Frontal cortex (tissue), 4 donors: ENCODE measurements around the gene ADM2. TPM values are rescaled to one million over a fixed set of nuclear protein-coding genes. Genes with fewer than 3 reads are reported as not detected.
"Not testable (repeated sequence)": the region's sequence is repeated elsewhere in the genome, so short reads cannot be mapped to it uniquely, and the experiment has no call there.

Source experiments
- DNase-seq, 2 donors: peaks; one replicate each; pipeline ENCODE4 v3.0.0; 2012; ENCODE audit warnings: low spot score in 2 of 2
- FAIRE-seq: peaks from 2 replicates; lab custom pipeline; 2012; peaks lifted over from hg19 to GRCh38; lab: Jason Lieb, UNC
- total RNA-seq: library from RNA; depleted of rRNA; stranded (reverse); fragments of >200 nt; gene quantifications from one replicate; pipeline ENCODE4 v1.2.3, GENCODE V29; 2014
- donor health status: control.
- donor health status: control.
- donor health status: control.

ADM2 gene, protein sequence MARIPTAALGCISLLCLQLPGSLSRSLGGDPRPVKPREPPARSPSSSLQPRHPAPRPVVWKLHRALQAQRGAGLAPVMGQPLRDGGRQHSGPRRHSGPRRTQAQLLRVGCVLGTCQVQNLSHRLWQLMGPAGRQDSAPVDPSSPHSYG
- not detected for total RNA-seq

DNA sequence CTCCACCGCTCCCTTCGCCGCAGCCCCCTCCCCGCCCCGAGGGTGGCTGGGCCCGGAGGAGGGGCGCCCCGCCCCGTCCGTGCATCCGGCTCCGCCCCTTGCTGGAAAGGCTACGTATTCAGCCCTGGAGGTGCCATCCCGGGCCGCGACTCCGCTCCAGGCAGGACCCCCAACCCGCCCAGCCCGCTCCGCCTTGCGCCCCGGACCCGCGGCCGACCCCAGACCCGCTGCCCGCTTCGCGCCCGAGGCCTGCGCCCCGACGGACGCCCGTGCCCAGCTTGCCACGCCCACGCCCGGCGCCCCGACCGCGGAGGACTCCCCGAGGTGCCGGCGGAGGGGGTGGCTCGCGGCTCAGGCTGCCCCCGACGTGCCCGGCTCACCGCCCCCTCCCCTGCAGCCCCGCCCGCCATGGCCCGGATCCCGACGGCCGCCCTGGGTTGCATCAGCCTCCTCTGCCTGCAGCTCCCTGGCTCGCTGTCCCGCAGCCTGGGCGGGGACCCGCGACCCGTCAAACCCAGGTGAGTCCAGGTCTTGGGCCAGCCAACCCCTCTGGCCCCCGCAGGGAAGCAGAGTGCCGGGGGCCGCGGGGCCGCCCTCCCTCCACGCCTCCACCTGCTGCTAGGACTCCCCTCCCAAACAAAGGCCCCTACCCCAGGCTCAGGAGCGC, at the start of gene ADM2:
ADM2 (plus strand) TSS at position 104 of the 667 bp plus-strand sequence; CDS start at position 409, 305 bp downstream.
- DNase-seq (peak in 1 of 2 donors; percentile 64), FAIRE-seq (no peak)

DNA sequence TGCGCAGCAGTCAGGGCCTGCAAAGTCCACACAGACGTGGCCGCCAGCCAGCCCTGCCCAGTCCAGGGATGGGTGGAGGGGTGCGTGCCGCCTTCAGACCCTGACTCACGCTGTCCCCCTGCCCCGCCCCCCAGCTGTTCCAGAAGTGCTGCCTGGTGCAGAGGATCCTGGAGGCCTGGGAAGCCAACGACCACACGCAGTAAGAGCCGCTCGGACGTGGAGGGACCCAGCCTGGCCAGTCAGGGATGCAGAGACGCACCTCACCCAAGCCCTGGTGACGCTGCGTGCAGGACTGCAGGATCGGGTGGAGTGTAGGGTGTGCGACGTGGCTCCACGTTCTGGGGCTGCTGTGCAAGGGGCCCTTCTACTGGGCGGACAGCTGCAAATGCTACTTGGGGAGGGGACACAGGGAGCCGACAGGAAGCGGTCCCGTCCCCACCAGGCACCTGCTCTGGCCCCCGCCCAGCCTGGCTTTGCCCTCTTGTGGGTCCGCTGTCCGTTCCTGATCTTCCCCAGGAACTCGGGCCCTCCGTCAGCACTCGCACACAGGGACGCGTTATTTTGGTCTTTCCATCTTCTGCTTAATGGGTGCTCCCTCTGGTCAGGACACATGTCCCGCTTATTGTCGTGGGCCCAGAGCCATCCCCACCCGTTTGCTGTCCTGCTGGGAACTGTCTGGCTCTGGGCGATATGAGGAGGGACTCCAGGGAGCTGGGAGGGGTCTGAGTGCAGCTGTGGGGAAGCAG, 49.0 kb upstream of the ADM2 start:
- FAIRE-seq: no peak
- DNase-seq: no peak

DNA sequence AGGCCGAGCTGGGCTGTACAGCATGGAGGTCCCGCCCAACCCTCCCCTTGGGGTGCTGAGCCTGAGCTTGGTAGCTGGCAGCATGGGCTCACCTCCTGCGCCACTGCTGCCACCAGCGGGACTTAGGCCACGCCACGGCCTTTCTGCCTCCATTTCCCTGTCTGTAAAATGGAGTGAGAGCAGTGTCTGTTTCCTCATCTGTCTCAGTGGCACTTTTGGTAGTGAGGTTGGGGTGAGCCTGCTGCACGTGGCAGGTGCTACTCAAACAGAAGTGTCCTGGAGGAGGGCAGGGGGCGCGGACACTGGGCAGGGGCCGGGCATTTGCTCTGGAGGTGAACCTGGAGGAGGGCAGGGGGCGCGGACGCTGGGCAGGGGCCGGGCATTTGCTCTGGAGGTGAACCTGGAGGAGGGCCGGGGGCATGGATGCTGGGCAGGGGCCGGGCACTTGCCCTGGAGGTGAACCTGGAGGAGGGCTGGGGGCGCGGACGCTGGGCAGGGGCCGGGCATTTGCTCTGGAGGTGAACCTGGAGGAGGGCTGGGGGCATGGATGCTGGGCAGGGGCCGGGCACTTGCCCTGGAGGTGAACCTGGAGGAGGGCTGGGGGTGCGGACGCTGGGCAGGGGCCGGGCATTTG, 48.3 kb upstream of the ADM2 start:
- FAIRE-seq, DNase-seq: not testable (repeated sequence)

DNA sequence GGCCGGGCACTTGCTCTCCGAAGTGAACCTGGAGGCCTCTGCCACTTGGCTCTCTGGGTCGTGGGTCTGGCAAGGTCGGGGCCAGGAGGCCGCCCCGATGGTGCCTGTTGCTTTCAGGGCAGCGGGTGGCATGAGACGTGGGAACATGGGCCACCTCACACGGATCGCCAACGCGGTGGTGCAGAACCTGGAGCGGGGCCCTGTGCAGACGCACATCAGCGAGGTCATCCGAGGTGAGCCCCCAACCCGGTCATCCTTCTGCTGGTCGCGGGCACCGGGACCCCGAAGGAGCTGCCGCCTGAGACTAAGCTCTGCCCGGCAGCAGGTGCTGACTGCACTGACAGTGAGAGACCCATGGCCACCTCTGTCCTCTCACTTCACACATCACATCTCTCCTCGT, 46.5 kb upstream of the ADM2 start:
- FAIRE-seq (no peak), DNase-seq (peak in 1 of 2 donors; percentile 23)

DNA sequence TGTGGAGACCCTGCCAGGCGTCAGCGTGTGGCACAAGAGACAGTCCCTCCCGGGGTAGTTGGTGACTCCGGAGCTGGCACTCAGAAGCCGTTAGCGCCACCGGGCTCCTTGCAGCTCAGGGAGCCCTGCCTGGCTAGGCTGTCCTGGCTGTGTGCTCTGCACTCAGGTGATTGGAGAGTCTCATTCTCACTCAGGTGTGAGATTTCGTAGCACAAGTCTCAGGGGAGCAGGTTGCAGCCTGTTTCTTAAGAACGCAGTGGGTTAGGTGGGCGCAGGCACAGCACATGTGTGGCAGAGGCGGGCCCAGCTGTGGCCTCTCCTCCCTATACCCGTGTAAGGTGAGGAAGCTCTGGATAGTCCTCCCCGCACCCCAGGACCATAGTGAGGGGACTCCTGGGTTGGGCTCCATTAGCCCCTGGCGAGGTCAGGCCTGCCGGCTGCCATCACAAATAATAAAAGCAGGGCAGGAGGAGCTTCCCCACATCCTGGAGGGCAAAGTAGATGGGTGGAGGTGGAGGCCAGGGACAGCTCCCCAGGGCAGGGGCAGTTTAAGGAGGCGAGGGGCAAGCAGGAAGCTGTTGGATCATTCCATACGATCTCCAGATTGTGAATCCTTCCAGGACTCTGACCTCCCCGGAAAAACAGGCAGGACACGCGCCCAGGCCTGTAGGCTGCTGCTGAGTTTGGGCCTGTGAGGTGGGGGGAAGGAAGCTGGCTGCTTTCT, 45.9 kb upstream of the ADM2 start:
- DNase-seq (peak in 1 of 2 donors; percentile 29), FAIRE-seq (no peak)

DNA sequence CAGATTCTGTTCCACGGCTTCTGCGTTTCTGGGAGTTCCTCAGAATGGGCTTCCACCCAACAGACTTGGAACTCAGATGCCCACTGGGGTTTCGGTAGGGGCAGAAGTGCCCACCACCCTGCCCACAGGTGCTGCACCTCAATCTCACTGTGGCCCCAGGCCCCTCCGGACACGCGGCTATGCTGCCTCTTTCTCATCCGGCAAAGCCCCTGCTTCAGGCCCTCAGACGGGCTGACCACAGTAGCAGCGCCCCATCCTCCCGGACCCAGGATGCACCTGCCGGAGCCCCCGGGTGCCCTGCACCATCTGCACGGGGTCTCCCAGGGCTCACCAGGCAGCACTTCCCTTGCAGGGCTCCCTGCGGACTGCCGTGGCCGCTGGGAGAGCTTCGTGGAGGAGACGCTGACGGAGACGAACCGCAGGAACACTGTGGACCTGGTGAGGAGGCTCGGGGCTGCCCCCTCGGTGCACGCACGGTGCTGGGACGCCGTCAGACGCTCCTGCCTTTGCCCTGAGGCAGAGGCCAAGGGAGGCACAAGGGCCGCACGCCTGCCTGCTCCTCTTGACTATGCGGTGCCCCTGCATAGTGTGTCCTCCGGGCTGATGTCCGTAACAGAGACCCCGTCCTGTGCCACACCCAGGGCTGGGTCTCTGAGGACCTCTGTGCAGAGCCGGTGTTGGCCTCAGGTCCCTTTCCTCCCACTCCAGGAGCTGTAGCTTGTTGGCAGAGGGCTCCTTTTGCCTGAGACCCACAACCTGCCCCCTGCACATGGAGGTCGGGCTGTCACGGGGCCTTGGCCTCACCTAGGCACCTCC, 45.1 kb upstream of the ADM2 start:
- no peak for FAIRE-seq
- peak in 1 of 2 donors; percentile 24 for DNase-seq

DNA sequence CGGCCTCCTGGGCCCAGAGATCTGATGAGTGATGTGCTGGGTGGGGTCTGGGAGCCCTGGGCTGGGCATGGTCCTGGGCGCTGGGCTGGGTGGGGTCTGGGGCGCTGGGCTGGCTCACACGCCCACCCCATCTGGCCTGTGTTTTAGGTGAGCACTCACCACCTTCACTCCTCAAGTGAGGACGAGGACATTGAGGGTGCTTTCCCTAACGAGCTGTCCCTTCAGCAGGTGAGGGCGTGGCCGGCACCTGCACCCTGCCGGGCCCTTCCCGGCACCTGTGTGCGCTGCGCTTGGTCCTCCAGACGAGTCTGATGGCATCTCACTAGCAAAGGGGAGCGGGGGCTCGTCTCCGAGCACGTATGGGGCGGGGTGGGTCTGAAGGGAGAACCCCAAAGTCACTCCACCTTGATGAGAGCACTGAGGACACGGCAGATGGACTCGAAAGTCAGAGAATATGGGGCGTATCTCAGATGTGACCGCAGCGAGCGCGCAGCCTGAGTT, 44.5 kb upstream of the ADM2 start:
- FAIRE-seq: no peak
- DNase-seq: no peak

DNA sequence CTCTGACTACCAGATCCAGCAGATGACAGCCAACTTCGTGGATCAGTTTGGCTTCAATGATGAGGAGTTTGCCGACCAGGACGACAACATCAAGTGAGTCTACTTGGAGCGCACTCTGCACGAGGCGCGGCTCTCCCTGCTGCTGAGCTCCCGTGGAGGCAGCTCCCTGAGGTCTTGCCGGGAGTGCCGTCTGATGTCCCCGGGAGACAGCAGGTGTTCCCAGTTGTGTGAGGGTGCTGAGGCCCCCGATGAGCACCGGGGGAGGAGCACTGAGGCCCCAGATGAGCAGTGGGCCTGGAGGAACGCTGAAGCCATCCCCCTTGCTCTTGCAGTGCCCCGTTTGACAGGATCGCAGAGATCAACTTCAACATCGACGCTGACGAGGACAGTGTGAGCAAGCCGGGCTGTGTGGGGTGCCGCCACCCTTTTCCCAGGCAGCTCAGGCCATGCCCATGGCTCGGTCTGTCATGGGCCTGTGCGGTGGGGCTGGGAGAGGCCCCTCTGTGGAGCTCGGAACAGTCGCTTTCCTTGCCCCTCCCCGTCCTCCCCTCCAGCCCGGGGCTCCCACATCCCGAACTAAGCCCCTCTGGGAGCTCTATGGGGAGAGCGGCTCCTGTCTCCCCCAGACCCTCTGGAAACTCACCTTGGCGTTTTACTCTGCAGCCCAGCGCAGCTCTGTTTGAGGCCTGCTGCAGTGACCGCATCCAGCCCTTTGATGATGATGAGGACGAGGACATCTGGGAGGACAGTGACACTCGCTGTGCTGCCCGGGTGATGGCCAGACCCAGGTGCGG, 43.6 kb upstream of the ADM2 start:
- DNase-seq: peak in 1 of 2 donors; percentile 27
- no peak for FAIRE-seq

DNA sequence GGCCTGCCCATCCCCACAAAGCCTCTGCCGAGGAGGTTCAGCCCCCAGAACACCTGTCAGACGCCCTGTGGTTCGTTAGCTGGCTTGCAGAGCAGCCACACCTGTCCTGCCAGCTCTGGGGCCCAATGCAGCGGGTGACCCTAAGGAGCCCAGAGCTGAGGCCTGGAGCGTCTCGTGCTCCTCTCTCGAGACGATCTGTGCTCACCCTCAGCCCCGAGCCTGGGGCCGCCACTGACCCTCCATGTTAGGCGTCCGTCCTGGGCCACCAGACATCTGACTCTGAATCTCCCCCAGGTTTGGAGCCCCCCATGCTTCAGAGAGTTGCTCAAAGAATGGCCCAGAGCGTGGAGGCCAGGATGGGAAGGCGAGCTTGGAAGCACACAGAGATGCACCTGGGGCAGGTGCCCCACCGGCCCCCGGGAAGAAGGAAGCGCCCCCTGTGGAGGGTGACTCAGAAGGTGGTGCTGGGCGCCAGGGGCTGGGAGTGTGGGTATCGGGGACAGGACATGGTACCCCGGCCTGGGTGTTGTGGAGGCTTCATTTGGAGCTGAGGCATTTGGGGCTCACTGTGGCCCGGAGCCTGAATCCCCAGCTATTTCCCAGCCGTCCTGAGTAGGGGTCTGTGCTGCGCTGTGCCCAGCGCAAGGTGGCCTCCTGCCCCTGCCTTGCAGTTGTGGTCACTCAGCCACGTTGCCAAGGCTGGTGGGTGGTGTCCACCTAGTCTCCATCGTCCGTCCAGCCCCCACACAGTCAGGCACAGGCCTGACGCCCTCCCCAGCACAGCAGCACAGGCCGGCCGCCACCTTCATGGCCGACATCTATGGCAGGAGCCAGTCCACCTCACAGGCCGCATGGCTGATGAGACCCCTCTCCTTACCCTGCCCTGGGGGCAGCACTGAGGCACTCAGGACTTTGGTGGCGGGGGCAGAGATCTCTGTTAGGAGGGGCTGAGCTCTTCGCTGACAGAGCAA, 42.8 kb upstream of the ADM2 start:
- peak in 1 of 2 donors; percentile 31 for DNase-seq
- no peak for FAIRE-seq

DNA sequence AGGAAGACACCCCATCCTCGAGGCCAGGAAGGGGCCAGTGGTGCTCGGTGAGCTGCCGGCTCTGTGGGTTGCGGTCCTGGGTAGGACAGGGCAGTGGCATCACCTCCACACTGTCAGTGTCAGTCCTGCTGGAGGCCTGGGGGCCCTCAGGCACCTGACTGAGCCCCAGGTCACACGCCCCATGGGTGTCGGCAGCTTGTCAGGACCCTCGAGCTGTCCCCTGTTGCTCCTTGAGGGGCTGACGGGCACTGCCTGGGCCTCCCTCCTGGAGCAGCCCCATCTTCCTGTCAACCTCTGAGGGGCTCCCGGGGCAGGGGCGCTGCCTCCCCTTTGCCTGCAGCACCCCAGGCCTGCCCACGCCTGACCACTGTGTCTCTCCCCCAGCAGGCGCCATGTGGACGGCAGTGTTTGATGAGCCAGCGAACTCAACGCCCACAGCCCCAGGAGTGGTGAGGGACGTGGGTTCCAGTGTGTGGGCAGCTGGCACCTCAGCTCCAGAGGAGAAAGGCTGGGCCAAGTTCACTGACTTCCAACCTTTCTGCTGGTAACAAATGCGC, 42.0 kb upstream of the ADM2 start:
- DNase-seq (no peak), FAIRE-seq (no peak)

DNA sequence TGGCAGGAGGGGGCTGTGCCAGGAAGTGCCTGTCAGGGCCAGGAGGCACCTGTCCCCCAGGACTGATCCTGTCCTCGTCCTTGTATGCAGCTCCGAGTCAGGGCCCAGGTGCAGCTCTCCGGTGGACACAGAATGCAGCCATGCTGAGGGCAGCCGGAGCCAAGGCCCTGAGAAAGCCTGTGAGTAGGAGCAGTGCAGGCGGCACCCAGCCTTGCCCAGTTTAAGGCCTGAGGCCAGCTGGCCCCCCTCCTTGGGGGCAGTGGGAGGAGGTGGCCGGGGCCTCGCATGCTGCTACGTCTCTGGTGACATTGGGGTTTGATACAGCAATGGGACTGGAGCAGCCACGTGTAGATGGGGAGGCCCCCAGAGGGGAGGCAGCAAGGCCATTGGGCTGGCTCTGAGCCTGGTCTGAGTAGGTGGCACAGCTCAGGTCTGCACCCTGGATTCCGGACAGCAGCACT, 41.4 kb upstream of the ADM2 start:
- FAIRE-seq (no peak), DNase-seq (no peak)

DNA sequence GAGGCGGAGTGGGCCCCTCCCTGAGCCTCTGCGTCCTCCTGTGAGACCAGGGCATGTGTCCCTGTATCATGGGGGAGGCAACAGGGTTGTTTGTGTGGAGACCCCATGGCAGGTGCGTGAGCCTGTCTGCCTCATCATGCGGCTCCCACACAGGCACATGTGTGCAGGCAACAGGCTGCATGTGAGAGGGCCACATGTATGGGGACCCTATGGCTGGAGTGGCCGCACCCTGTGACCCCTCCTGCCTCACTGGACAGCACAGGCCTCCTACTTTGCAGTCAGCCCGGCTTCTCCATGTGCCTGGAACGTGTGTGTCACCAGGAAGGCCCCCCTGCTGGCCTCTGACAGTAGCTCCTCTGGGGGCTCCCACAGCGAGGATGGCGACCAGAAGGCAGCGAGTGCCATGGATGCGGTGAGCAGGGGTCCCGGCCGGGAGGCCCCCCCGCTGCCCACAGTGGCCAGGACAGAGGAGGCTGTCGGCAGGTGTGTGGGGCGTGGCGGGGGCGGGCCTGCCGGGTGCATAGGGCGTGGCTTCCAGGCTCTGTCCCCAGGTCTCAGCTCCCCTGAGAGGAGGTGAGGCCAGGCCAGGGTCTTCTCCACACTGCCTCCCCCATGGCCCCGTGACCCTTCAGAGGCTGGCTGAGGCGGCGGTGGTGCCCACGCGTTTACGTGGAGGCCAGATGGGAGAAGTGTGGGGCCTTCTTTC, 40.6 kb upstream of the ADM2 start:
- FAIRE-seq (no peak), DNase-seq (peak in 1 of 2 donors; percentile 29)

DNA sequence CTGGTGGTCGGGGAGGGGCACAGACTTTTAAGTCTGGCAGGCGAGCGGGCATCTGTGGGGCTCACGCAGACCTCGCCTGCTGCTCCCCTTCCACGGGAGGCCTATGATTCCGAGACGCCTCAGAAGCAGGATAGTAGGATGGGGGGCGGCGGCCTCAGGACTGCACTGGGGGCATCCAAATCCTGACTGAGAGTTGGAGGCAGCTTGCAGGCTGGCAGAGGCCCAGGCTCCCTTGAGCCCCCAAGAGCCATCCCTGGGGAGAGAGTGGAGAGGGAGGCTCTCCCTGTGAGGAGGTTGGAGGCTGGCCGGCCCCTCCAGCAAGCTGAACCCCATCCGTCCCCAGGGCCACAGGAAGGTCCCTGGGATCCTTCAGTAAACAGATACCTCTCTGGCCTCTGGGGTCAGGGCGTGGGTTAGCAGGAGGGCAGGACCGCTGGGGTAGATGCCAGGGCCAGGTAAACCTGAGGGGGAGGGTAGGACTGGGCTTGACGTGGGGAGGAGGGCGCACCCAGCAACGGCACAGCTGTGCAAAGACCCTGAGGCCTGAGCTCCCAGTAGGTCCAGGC, 39.8 kb upstream of the ADM2 start:
- FAIRE-seq (no peak), DNase-seq (no peak)

DNA sequence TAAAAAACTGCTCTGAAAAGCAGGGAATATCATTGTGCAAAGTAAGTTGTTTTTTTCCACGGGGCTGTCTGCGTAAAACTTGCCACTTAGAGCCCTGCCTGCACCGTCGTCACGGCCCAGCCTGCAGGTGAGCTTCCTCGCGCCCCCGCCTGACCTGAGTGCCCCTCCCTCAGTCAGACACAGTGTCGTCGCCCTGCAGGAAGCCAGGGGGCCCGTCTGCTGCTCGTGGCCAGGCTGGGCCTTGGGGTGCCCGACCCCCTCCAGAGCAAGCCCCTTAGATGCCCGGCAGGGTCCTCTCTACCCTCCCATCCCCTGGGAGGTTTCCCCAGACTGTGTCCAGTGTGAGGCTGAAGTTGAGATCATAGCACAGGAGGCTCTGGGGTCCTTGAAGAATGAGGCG, 38.1 kb upstream of the ADM2 start:
- FAIRE-seq (no peak), DNase-seq (no peak)

DNA sequence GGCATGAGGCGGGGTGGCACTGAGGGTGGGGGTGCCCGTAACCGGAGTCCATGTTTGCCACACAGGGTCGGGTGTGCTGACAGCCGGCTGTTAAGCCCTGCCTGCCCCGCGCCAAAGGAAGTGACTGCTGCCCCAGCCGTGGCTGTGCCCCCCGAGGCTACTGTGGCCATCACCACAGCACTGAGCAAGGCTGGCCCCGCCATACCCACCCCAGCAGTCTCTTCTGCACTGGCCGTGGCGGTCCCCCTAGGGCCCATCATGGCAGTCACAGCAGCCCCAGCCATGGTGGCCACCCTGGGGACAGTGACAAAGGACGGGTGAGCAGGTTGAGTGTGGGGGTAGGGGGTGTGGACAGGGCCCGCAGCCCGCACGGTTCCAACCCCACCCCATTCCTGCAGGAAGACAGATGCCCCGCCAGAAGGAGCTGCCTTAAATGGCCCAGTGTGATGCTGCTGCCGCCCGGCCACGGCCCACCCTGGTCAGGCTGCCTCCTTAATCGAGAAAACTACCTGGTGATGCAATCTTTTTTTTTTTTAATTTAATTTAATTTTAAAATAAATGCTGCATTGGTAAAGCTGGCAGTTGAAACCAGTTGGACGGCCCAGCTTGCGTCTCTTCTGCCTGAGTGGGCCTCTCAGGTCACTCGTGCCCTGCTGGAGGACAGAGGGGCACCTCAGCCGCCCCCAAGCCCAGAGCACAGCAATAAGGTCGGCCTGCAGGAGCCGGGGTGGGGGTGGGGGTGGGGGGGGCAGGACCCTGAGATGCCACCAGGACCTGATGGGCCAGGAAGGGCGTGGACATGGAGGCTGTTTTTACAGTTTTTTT, 37.3 kb upstream of the ADM2 start:
- FAIRE-seq (no peak), DNase-seq (no peak)
